ENCODE data around the gene CCNG2. TPM values are rescaled to one million over a fixed set of nuclear protein-coding genes. Genes with fewer than 3 reads are reported as not detected.

CCNG2 gene
- total RNA-seq, 1 experiment from 2014 or later, result 34.1 TPM

DNA sequence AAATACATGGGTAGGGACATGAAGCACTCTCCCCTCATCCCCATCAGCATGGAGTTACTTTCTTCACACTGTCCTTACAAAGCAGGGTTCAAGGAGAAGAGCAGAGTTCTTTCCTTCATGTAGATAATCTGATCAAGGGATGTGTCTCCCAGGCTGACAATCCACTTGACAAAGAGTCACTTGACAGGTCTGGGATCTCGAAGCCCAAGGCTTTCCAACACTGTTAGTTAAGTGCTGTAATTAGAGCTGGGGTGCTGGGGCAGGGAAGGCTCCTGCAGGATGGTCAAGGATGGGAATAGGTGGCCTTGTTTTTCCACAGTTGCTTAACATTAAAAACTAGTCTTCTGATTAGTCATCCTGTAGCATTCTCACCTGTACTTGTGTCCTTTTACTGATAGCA is 38.0 kb downstream of the CCNG2 start:
- Histone ChIP-seq H3K36me3 (ENCODE audit: control insufficient read depth in 1 of 2, insufficient read depth in 2 of 2, low read length in 2 of 2) (no peaks in the 10 kb centered on the region), H3K4me2 (ENCODE audit: low read length) (no peak overlapping the region), H3K9me3 (ENCODE audit: control insufficient read depth in 1 of 2, insufficient read depth in 1 of 2, low read depth in 1 of 2, low read length in 2 of 2) (no peaks in the 10 kb centered on the region), H3K27me3 (ENCODE audit: insufficient read depth, low read length) (no peaks in the 10 kb centered on the region), H2AFZ (ENCODE audit: low read depth, low read length, poor library complexity, severe bottlenecking) (no peak overlapping the region), H4K20me1 (ENCODE audit: insufficient read depth) (no peaks in the 10 kb centered on the region), H3K9ac (ENCODE audit: low read length) (no peak overlapping the region), H3K79me2 (ENCODE audit: insufficient read depth, low read length) (no peaks in the 10 kb centered on the region), H3K27ac (ENCODE audit: low read depth, low read length) (no peak overlapping the region), H3K4me3 (replicated peaks in 1 of 2; ENCODE audit: low read depth in 1 of 2, low read length in 2 of 2) (no peak overlapping the region), H3K4me1 (ENCODE audit: control insufficient read depth in 1 of 2, insufficient read depth in 2 of 2, low read length in 2 of 2) (peaks cover 6 to 7% of the 10 kb centered on the region in 2 experiments), H3K9me2 (ENCODE audit: insufficient read depth) (no peaks in the 10 kb centered on the region)
- intact Hi-C loops (cut with micrococcal nuclease), result no loop called here
- TF ChIP-seq, protein P1, sequence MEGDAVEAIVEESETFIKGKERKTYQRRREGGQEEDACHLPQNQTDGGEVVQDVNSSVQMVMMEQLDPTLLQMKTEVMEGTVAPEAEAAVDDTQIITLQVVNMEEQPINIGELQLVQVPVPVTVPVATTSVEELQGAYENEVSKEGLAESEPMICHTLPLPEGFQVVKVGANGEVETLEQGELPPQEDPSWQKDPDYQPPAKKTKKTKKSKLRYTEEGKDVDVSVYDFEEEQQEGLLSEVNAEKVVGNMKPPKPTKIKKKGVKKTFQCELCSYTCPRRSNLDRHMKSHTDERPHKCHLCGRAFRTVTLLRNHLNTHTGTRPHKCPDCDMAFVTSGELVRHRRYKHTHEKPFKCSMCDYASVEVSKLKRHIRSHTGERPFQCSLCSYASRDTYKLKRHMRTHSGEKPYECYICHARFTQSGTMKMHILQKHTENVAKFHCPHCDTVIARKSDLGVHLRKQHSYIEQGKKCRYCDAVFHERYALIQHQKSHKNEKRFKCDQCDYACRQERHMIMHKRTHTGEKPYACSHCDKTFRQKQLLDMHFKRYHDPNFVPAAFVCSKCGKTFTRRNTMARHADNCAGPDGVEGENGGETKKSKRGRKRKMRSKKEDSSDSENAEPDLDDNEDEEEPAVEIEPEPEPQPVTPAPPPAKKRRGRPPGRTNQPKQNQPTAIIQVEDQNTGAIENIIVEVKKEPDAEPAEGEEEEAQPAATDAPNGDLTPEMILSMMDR (IDR thresholded peaks at IDR 0.05 in 2 of 3, conservative IDR thresholded peaks at IDR 0.05 in 1 of 3; ENCODE audit: borderline replicate concordance in 1 of 3, insufficient read depth in 1 of 3, low read depth in 2 of 3, low read length in 2 of 3), result no peak
- no peak for TF ChIP-seq ZNF274 (IDR thresholded peaks at IDR 0.05; ENCODE audit: low read depth, low read length)
- TF ChIP-seq, protein P2, sequence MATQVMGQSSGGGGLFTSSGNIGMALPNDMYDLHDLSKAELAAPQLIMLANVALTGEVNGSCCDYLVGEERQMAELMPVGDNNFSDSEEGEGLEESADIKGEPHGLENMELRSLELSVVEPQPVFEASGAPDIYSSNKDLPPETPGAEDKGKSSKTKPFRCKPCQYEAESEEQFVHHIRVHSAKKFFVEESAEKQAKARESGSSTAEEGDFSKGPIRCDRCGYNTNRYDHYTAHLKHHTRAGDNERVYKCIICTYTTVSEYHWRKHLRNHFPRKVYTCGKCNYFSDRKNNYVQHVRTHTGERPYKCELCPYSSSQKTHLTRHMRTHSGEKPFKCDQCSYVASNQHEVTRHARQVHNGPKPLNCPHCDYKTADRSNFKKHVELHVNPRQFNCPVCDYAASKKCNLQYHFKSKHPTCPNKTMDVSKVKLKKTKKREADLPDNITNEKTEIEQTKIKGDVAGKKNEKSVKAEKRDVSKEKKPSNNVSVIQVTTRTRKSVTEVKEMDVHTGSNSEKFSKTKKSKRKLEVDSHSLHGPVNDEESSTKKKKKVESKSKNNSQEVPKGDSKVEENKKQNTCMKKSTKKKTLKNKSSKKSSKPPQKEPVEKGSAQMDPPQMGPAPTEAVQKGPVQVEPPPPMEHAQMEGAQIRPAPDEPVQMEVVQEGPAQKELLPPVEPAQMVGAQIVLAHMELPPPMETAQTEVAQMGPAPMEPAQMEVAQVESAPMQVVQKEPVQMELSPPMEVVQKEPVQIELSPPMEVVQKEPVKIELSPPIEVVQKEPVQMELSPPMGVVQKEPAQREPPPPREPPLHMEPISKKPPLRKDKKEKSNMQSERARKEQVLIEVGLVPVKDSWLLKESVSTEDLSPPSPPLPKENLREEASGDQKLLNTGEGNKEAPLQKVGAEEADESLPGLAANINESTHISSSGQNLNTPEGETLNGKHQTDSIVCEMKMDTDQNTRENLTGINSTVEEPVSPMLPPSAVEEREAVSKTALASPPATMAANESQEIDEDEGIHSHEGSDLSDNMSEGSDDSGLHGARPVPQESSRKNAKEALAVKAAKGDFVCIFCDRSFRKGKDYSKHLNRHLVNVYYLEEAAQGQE (IDR thresholded peaks at IDR 0.05; ENCODE audit: low read depth), result no peak
- TF ChIP-seq JUND (IDR thresholded peaks at IDR 0.05), result no peak
- no peak for TF ChIP-seq SRF (IDR thresholded peaks at IDR 0.05; ENCODE audit: low read depth)
- no peak for TF ChIP-seq SIN3A (IDR thresholded peaks at IDR 0.05; ENCODE audit: low read depth)
- ATAC-seq (no peak), DNase-seq (ENCODE audit: low read depth, low spot score) (no peak)
- BruUV-seq (replicated peaks), result no TSS peak
- RAD21 ChIA-PET (ENCODE audit: low non-redundant PET in 1 of 2, low total read pairs in 2 of 2, uncharacterized antibody in 2 of 2, unreplicated experiment in 2 of 2), result no interaction called here
- POLR2A ChIA-PET, result no interaction called here
- CTCF ChIA-PET, result interaction anchor here (2.2 kb wide), 1 partner anchor 9 kb away, joined by 8 read pairs; no protein-coding TSS in a partner anchor
